ENCODE data around the gene GNPDA2. TPM values are rescaled to one million over a fixed set of nuclear protein-coding genes. Genes with fewer than 3 reads are reported as not detected.
"Not testable (repeated sequence)": the region's sequence is repeated elsewhere in the genome, so short reads cannot be mapped to it uniquely, and the experiment has no call there.

Gene GNPDA2
- 29.8 and 50.2 TPM in 2 replicates for total RNA-seq (2014; rRNA removed; shearing (Covaris generic))

DNA sequence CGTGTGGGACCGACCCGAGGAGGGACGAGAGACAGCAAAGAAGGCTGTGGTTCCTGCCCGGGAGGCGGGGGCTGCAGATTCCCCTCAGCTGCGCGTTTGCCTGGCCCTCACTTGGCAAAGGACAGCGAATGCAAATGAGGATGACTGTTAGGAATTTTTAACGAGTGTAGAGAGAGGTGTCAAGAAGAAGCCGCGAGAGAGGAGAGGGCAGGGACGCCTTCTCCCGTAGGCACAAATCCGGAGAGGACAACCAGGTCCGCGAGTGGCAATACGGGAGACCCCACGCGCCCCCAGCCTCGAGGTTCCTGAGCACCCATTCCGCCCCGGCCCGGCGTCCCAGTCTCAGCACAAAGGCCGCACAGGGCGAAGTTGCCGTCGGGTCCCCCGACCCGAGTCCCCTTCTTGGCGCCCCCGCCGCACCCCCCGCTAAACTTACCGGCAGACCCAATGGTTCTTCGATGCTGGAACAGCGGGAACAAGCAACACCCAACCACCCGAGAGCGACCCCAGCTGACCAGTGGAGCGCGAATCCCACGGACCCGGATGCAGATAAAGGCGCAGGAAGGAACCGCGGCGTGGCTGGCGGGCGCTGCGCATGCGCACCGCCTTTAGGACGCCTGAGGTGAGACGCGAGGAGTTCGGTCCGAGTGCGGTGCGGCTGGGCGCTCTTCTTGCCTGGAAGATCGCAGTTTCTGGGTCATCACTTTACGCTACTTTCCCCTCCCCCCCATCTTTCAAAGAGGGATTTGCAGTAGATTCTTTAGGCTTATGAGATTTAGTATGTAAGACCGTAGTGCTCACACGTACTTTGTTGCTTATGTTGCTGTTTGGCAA lies at the start of gene GNPDA2:
GNPDA2 (minus strand) TSS at position 519 of the 834 bp plus-strand sequence. CDS start 4,349 bp downstream, outside the sequence.
- DNase-seq (ENCODE audit: low spot score), result peak; percentile 93

DNA sequence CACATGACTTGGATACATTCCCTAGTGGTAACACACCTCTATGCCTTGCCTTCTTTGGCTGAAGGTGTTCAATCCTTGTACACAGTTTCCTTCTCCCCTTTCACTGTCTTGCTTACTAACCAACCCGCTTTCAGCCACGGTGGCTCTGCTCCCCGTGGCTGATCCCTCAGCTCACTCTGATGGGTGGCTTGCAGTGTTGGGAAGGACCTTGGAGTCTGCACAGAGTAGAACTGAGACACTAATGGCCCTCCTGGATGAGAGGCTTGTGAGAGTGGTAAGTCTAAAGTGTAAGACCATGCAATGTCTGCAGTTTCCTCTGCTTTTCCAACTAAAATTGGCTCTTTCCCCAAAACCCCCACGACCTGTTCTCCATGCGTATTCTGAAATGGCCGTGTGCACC lies 46.0 kb upstream of the GNPDA2 start:
- DNase-seq (ENCODE audit: low spot score), result no peak

DNA sequence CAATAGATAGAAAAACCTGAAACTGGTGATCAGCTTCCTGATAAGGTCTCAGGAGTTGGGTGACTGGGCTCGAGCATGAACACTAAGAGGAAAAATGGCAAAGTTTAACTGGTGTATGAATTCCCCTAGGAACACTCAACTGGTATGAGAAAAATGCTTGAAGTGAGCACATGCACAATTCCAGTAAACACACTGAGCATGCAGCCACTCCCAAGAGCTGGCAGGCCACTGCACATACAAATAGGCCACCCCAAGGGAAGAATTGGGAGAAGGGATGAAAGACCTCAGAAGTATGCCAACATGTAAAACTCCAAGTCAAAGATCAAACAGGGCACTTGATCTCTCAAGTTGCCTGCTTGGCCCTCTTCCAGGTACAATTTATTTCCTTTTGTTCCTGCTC lies 45.4 kb upstream of the GNPDA2 start:
- no peak for DNase-seq (ENCODE audit: low spot score)

DNA sequence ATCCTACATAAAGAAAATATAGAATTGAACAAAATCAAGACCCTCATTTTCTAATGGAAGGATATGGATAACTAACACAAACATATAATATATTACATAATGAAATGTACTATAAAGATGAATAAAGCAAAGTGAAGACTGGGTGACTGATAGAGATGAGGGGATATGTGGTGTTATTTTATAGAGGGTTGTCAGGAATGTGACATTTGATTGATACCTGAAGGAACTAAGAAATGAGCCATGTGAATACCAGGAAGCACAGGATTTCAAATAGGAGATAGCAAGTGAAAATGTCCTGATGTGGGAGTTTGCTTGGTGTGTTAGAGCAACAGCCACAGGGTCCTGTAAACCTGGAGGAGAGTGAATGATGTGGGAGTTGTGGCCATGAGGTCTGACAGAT lies 40.1 kb upstream of the GNPDA2 start:
- DNase-seq (ENCODE audit: low spot score), result no peak

DNA sequence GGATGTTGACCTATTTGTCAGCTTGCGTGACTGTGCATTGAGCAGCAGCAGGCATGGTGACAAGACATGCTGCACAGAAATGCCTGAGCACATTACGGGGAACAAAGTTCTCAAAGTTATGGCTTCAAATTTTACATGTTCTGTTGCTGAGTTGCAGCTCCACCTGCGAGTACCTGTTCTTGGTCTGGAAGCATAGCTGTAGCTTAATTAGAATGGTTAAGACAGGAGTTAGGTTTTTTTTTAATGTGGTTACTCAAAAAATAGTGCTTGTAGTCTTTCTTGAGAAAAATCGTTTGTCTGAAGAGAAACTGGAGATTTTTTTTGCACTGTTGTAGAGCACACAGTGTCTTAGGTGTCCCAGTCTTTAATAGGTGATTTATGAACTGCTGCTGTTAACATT lies 38.8 kb upstream of the GNPDA2 start:
- no peak for DNase-seq (ENCODE audit: low spot score)

DNA sequence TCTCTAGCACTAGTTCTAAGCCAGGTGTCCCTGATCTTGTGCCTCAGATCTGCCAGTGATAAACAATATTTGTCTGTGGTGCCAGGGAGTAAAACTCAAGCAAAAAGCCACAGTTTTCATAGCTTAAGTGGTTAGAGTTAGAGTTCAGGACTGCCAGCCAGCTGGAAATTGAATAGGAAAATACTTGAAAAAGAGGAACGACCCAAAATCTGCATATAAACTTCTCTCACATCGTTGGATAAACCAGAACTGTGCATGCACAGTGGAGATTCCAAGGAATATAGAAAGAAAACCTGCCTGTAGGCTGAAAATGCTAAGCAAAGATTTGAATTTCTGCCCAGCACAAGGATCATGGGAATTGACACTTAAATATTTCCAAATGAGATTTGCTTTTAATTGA lies 35.0 kb upstream of the GNPDA2 start:
- DNase-seq (ENCODE audit: low spot score), result no peak

DNA sequence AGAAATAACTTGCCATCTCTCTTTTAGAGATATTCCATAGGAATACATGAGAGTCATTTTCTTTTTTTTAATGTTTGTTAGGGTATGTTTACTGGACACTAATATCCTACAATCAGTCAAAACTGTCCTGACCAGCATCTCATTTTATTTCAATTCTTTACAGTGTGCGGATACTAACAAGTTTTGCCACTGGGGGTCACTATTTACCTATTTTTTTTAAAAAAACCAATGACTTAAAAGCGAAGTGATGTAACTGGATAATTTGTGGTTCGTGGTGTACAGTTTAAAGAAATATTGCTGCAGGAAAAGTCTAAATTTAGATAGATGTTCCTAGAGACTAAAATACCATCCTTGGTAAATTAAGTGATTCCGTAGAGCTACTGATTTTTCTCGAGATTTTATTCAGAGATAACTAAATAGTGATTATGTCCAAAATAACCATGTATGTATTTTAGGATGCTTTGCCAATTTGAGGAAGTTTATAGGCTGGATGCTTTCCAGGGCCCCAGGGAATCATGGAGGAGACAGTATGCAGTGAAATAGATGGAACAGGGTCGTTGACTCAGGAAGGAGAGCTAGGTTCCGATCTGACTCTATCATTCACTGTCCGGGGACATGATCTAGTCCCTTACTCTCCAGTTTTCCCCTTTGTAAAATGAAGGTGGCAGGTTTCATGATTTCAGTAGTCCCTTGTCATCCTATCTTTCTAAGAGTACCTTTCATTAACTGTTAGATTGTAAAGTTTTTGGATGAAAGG lies 34.0 kb upstream of the GNPDA2 start:
- DNase-seq (ENCODE audit: low spot score), result peak; percentile 59

DNA sequence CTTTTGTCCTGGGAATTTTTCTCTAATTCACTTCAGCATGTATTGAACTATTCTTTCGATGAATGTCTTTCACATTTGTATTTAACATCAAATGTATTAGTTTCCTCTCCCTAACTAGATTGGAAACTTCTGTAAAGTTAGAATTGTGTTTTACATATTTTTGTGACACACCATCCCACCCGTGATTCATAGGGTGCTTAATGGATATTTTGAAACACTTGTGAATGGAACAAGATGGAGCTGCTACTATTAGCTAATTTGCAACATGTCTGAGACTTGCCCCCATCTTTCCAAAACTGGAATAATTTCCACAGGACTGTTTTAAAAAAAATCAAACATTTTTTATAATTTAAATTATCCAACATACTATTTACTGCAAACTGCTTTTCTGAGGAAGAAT lies 30.2 kb upstream of the GNPDA2 start:
- DNase-seq (ENCODE audit: low spot score), result no peak

DNA sequence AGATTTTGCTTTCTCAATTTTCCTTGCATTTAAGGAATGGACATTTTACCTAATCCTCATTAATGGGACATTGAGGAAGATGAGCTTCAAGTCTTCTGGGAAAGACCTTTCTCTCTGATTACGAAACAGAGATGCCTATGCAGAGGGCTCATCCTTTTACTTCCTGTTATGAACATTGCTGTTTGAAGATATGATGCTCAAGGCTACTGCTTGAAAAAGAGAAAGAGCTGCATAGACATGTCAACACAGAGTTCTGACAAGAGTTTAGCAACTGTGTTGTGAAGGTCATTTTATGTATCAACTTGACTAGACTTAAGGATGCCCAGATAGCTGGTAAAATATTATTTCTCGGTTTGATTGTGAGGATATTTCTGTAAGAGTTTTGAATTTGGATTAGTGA lies 13.8 kb upstream of the GNPDA2 start:
- DNase-seq (ENCODE audit: low spot score), result no peak

DNA sequence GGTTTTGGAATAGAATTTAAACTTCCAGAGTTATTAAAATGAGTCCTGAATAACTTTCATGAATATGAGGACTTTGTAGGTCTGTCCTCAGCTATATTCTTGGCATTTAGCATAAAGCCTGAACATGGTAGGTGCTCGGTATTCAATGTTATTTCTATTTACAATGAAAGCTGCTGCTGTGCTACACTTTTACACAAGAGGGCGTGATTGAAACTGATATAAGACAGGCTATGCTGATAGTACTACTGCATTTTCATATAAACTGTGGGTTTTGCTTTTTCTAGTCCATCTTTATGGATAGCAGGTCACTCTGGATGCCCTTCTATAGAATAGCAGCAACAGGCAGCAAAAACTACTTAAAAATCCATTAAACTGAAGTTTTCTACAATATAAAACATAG lies 12.3 kb upstream of the GNPDA2 start:
- peak; percentile 33 for DNase-seq (ENCODE audit: low spot score)

DNA sequence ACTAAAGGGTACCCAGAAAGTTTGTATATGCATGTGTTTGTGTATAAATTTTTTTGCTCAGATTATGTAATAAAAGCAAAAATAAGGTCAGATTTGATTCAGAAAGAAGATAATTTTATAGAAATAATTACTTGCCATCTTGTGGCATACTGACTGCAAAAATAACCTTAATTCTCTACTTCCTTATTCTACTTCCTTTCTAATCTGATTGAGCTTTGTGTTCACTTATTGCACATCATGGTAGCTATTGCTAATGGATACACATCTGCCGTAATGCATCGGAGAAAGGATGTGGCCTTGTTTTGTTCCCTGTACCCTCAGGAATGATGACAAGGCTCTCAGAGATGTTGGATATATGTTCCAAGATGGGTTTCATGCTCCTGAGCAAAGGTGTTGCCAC lies 10.5 kb upstream of the GNPDA2 start:
- DNase-seq (ENCODE audit: low spot score), result no peak

DNA sequence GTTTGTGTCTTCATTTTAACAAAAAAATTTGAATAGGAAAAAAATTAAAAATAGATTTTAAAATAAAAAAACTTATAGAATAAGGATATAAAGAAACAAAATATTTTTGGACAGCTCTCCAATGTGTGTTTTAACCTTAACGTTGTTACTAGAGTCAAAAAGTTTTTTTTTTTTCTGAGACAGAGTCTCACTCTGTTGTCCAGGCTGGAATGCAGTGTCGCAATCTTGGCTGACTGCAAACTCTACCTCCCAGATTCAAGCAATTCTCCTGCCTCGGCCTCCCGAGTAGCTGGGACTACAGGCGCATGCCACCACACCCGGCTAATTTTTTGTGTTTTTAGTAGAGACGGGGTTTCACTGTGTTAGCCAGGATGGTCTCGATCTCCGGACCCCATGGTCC lies 2.3 kb upstream of the GNPDA2 start:
- not testable (repeated sequence) for DNase-seq (ENCODE audit: low spot score)

DNA sequence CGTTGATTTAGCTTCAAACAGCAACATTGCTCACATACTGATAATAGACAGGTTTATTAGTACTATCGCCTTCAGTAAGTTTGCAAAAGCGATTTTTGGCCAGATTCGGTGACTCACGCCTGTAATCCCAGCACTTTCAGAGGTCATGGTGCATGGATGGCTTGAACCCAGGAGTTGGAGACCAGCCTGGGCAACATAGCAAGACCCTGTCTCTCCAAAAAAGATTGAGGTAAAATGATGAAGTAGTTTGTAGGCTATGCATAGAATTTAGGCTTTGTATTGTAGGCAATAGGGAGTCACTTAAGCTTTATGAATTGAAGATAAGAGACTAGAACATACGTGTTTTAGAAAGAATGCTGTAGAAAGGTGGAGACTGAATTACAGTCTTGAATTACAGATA lies 1.1 kb upstream of the GNPDA2 start:
- no peak for DNase-seq (ENCODE audit: low spot score)

DNA sequence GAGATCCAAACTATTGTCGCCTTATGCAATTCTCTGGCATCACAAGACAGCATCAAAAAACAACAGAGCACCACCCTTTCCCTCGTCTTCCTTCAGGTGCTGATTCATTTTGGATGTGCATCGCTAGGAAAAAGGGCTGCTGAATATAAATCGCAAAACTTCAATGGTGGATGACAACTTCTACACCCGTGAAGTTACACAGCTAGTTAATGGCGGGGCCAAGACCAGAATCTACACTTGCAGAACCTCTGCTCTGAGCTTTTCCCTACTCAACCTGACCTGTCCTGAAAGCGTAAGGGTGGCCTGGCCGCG lies 674 bp downstream of the GNPDA2 start:
- DNase-seq (ENCODE audit: low spot score), result no peak

DNA sequence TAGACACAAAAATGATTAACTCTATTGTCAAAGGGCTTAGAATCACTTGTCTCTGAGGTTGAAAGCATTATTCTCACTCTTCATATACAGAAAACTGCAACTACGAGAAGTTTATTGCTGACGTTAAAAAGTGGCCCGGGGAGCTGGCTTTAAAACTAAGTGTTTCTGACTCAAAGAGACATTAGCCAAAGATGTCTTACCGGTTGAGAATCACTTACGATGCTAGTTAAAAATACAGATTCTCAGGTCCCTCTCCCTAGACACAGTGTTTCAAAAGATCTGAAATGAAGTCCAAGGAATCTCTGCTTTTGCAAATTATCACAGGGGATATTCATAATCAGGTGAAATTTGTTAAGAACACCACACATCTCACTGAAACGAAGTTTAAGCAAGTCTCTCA lies 1.2 kb downstream of the GNPDA2 start:
- DNase-seq (ENCODE audit: low spot score), result no peak

DNA sequence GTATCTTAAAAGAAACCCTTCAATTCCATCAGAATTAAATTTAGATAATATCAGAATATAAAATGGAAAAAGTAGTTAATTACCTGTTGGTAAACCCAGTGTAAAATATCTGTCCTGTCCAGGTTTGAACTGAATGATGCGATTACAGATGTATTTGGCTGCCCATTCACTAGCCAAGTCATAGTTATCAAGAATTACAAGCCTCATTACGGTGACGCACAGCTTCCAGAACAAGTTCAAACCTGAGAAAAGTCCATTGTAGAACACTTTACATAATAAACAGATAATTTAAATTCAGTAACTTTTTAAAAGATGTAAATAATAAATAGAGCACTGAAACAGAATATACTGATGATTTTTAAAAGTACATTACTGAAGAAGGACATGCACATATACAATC lies 4.4 kb downstream of the GNPDA2 start:
- no peak for DNase-seq (ENCODE audit: low spot score)

DNA sequence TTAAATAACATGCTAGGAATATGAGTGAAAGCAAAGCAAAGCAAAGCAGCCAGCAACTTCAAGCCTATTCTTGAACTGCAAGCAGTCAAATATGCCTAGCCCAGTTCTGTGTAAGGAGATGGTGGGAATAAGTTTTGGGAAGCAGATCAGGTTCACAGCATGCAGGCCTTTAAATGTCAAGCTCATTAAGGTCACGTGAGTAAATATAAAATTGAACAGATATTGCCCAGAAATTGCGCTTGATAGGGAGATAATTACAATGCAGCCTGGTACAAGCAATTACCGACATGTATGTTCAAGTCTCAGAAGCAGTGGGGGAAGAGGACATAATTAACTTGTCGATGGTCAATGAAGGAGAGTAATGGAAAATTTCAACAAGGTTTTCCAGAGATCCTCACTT lies 6.0 kb downstream of the GNPDA2 start:
- no peak for DNase-seq (ENCODE audit: low spot score)

DNA sequence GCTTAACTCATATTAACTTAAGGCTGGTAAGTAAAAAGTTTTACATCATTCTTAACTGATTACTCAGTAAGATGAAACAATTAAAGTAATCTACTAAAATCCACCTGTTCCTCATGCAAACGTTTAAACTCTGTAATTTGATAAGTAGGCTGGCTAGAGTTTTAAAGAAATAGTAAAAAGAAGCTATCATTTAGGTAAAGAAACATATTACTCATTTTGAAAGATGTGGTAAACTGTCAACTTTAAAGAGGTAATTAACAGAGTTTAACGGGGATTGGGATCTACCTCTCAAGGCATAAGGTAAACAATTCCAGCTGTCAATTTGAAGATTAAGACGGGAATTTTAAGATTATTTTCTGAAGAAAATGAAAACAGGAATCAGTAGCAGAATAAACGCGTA lies 9.8 kb downstream of the GNPDA2 start:
- no peak for DNase-seq (ENCODE audit: low spot score)

DNA sequence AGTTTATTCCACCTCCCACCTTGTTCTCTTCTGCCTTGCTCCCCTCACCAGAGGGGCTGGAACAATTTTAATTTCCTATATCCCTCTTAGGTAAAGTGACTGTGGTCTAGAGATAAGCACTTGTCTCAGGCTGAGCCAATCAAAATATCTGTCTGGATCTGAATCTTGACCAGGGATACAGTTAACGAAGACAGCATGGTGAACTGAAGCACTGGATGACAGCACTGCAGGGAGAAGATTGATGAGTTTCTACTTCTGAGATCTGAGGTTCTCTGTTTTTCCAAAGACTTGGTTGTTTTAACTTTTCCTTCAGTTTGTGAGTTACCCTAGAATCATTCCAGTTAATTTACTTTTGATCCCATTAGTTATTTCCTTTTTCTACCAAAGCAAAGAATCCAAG lies 13.2 kb downstream of the GNPDA2 start:
- no peak for DNase-seq (ENCODE audit: low spot score)

DNA sequence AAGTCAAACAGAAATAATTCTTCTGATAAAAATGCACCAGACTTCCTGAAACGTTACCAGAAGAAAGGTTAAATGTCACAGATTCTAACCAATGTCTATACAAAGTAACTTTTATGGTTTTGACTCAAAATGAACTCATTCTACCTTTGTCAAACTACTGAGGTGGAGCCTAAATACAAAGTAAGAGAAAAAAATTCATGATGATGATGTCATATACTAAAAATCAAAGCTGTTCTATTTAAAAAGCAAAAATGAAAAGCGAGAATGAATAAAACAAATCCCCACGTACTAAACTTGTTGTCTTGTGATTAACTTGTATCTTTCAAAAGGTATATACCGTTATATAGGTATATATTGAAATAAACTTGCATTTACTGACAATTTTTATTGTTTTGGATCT lies 21.7 kb downstream of the GNPDA2 start:
- no peak for DNase-seq (ENCODE audit: low spot score)

DNA sequence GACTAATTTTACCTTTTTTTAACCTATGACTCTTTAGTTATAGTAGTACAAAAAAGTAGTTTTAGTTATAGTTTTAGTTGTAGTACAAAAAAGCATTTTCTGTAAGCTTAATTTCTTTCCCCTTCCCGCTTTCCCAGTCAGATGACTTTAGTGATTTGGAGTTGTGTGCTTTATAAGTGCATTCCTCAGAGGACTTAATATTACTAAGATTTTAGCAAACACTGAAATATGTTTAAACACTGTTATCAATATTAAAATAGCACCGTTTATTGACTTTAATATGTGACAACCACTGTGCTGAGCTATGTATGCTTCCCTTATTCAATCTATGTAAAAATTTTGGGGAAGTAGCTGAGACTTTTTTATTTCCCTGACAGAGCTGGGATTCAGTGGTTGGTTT lies 25.3 kb downstream of the GNPDA2 start:
- no peak for DNase-seq (ENCODE audit: low spot score)

DNA sequence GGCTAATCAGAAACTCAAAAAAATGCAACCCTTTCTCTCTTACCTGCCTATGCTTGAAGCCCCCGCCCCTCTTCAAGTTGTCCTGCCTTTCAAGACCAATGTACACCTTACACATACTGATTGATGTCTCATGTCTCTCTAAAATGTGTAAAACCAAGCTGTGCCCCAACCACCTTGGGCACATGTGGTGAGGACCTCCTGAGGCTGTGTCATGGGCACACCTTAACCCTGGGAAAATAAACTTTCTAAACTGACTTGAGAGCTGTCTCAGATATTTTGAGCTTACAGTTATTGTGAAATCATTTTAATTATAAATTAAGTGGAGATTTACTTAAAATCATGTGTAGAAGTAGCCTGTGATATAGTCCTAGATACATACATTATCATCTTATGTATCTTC lies 25.9 kb downstream of the GNPDA2 start:
- DNase-seq (ENCODE audit: low spot score), result no peak

DNA sequence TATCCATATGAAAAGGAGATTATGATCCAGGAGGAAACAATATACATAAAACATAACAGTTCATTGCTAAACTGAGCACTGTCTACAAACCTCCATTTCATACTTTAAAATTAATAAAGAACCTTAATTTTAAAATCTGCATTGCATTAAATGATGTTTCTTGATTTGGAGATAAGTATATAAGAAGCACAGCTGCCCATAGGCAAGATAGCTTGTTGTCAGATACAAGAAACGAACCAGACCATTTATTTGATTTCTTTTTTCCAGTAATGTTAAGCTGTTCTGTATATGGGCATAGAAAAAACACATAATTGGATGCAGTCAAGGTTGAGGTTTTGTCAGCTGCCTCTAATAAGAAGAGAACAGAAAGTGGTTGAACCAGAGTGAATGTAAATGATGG lies 41.7 kb downstream of the GNPDA2 start:
- DNase-seq (ENCODE audit: low spot score), result no peak

DNA sequence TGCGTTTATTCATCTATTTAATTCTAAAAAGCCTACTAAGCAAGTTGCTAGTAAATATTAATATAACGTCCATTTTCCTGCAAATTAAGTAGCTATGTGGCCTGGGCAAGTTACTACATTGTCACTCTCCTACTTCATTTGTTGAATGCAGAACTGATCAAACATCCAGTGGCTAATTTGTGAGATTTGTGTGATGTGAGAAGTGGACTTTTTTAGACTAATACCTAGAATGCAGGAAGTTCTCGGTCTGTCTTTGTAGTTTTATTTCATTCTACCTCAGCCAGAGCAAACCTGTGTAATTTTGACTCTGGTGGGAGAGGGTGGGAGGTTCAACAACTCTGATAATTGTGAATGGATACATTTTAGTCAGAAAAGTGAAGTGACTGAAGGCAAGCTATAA lies 47.3 kb downstream of the GNPDA2 start:
- no peak for DNase-seq (ENCODE audit: low spot score)

Measured in H4 (cell line).